ENCODE measurements around the gene WDR77. TPM values are rescaled to one million over a fixed set of nuclear protein-coding genes. Genes with fewer than 3 reads are reported as not detected.

The WDR77 gene
- total RNA-seq, 6 donors from 2014 or later = 11.3 to 32.2 (median 22.1) TPM

- no peak for TF ChIP-seq POLR2A (IDR thresholded peaks at IDR 0.05)
- TF ChIP-seq, protein P1, sequence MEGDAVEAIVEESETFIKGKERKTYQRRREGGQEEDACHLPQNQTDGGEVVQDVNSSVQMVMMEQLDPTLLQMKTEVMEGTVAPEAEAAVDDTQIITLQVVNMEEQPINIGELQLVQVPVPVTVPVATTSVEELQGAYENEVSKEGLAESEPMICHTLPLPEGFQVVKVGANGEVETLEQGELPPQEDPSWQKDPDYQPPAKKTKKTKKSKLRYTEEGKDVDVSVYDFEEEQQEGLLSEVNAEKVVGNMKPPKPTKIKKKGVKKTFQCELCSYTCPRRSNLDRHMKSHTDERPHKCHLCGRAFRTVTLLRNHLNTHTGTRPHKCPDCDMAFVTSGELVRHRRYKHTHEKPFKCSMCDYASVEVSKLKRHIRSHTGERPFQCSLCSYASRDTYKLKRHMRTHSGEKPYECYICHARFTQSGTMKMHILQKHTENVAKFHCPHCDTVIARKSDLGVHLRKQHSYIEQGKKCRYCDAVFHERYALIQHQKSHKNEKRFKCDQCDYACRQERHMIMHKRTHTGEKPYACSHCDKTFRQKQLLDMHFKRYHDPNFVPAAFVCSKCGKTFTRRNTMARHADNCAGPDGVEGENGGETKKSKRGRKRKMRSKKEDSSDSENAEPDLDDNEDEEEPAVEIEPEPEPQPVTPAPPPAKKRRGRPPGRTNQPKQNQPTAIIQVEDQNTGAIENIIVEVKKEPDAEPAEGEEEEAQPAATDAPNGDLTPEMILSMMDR (IDR thresholded peaks at IDR 0.05) = no peak
- TF ChIP-seq EP300 (IDR thresholded peaks at IDR 0.05) = no peak
- TF ChIP-seq POLR2AphosphoS5 (IDR thresholded peaks at IDR 0.05) = no peak
- Histone ChIP-seq H3K4me3 (no peak overlapping the region), H3K9me3 (no peaks in the 10 kb centered on the region), H3K27ac (no peak overlapping the region), H3K27me3 (no peaks in the 10 kb centered on the region), H3K4me1 (peaks cover 0 to 16% (median 10%) of the 10 kb centered on the region in 4 donors), H3K36me3 (peaks cover 6 to 44% (median 9%) of the 10 kb centered on the region in 4 donors)
- DNase-seq = no peak
- no peak for ATAC-seq (ENCODE audit: low FRiP score in 2 of 2)
Observed at GRCh38 chr1:111468717-111469100, 19.7 kb upstream of the WDR77 start.

- DNase-seq (no peak), ATAC-seq (ENCODE audit: low FRiP score in 2 of 2) (no peak)
- TF ChIP-seq POLR2AphosphoS5 (IDR thresholded peaks at IDR 0.05) (no peak), EP300 (IDR thresholded peaks at IDR 0.05) (no peak), POLR2A (IDR thresholded peaks at IDR 0.05) (no peak)
- TF ChIP-seq, protein P1 (IDR thresholded peaks at IDR 0.05) = no peak
- peaks cover 0 to 15% (median 8%) of the 10 kb centered on the region in 4 donors for H3K4me1 ChIP-seq
- no peak overlapping the region for H3K4me3 ChIP-seq
- no peaks in the 10 kb centered on the region for H3K9me3 ChIP-seq
- H3K36me3 ChIP-seq = peaks cover 6 to 44% (median 9%) of the 10 kb centered on the region in 4 donors
- no peaks in the 10 kb centered on the region for H3K27me3 ChIP-seq
- no peak overlapping the region for H3K27ac ChIP-seq
- WGBS, 2 donors = 98% methylated on average over 2 of the region's 2 CpGs
Observed at GRCh38 chr1:111467865-111468716, 19.0 kb upstream of the WDR77 start.

DNA sequence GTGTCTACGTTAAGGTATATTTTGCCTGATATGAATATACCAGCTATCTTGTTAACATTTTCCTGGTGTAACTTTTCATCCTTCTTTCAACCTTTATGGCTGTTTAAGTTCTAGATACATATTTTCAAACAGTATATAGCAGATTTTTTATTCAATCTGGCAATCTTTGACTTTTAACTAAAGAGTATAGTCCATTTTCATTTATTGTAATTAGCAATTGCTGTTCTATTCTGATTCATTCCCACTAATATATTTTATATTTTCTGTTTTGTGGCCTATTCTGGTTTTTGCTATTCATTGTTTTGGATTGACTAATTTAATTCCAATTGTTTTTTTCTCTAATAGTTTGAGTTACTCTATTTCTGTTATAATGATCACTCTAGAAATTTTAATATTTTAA lies 17.4 kb upstream of the WDR77 start:
- 0% methylated on average over 1 of the region's 1 CpG for WGBS, 2 donors
- ATAC-seq (ENCODE audit: low FRiP score in 2 of 2) (no peak), DNase-seq (no peak)
- Histone ChIP-seq H3K9me3 (no peaks in the 10 kb centered on the region), H3K36me3 (peaks cover 6 to 57% (median 17%) of the 10 kb centered on the region in 4 donors), H3K4me1 (peaks cover 0 to 3% (median under 1%) of the 10 kb centered on the region in 4 donors), H3K27me3 (no peaks in the 10 kb centered on the region), H3K27ac (no peak overlapping the region), H3K4me3 (no peak overlapping the region)
- TF ChIP-seq EP300 (IDR thresholded peaks at IDR 0.05) (no peak), POLR2A (IDR thresholded peaks at IDR 0.05) (no peak), POLR2AphosphoS5 (IDR thresholded peaks at IDR 0.05) (no peak)
- TF ChIP-seq, protein P1 (IDR thresholded peaks at IDR 0.05) = no peak

DNA sequence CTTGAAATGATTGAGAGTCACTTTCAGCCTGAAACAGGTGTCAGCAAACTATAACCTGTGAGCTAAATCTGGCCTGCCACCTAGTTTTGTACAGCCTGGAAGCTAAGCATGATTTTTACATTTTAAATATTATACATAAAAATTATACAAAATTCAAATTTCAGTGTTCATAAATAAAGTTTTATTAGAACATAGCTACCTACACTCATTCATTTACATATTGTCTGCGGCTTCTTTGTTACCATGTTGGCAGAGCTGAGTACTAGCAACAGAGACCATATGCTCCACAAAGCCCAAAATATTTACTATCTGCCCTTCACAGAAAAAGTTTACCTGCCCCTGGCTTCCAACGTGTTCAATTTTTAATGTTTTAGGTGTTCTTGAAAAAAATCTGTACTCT lies 16.7 kb upstream of the WDR77 start:
- Histone ChIP-seq H3K27ac (no peak overlapping the region), H3K4me3 (no peak overlapping the region), H3K27me3 (no peaks in the 10 kb centered on the region), H3K4me1 (no peaks in the 10 kb centered on the region), H3K36me3 (peaks cover 7 to 62% (median 23%) of the 10 kb centered on the region in 4 donors), H3K9me3 (no peaks in the 10 kb centered on the region)
- WGBS, 2 donors = 91 to 95% methylated on average over 2 of the region's 2 CpGs
- TF ChIP-seq EP300 (IDR thresholded peaks at IDR 0.05) = no peak
- TF ChIP-seq, protein P1 (IDR thresholded peaks at IDR 0.05) = no peak
- TF ChIP-seq POLR2A (IDR thresholded peaks at IDR 0.05) = no peak
- TF ChIP-seq POLR2AphosphoS5 (IDR thresholded peaks at IDR 0.05) = no peak
- no peak for DNase-seq
- no peak for ATAC-seq (ENCODE audit: low FRiP score in 2 of 2)
